ENCODE measurements around the gene CABP1. TPM values are rescaled to one million over a fixed set of nuclear protein-coding genes. Genes with fewer than 3 reads are reported as not detected.

Gene CABP1
- total RNA-seq, 1 experiment from 2014 or later: 3.0 TPM

- Mint-ChIP-seq H3K4me3 (0 out of 5 replicates have a peak overlapping the region, but pooled peaks of 1 of the 2 experiments have one; percentile 83), H3K36me3 (ENCODE audit: insufficient read depth in 1 of 3, low read depth in 3 of 3) (peaks cover 28 to 46% (median 45%) of the 10 kb centered on the region in 3 experiments), H3K27ac (0 out of 7 replicates have a peak overlapping the region, but pooled peaks of 1 of the 3 experiments have one; percentile 6), H3K9me3 (no peaks in the 10 kb centered on the region), H3K4me1 (peaks cover 19% of the 10 kb centered on the region in 2 experiments), H3K27me3 (ENCODE audit: low read depth) (no peaks in the 10 kb centered on the region; the same call in 1 of the 2 replicates)
- H2BK120ac ChIP-seq (ENCODE audit: low read depth, low read length, poor library complexity, severe bottlenecking): no peak overlapping the region
- H4K5ac ChIP-seq (ENCODE audit: insufficient read length, low read depth, low read length): no peak overlapping the region
- no peak overlapping the region for H2AK5ac ChIP-seq (ENCODE audit: insufficient read length, low read length)
- H3K4ac ChIP-seq (ENCODE audit: low read depth, low read length): no peak overlapping the region
- no peak overlapping the region for H3K9ac ChIP-seq (ENCODE audit: extremely low read depth, insufficient read length, low read length)
- H3K27me3 ChIP-seq (ENCODE audit: insufficient read depth, low read length): no peaks in the 10 kb centered on the region
- peaks cover 7% of the 10 kb centered on the region for H3K23me2 ChIP-seq (ENCODE audit: insufficient read length, low read depth, low read length, poor library complexity, severe bottlenecking)
- no peak for TF ChIP-seq CTCF (conservative IDR thresholded peaks at IDR 0.05)
- no peaks in the 10 kb centered on the region for H3K79me1 ChIP-seq (ENCODE audit: insufficient read depth, low read depth, low read length, poor library complexity, severe bottlenecking)
- H3K9me3 ChIP-seq (ENCODE audit: control insufficient read depth, low read depth, low read length): no peaks in the 10 kb centered on the region
- H2BK5ac ChIP-seq (ENCODE audit: insufficient read length, low read length): no peak overlapping the region
- no peaks in the 10 kb centered on the region; the same call in 1 of the 2 replicates for H3K79me2 ChIP-seq (ENCODE audit: insufficient read depth, low read length)
- no peak overlapping the region for H4K8ac ChIP-seq (replicated peaks; ENCODE audit: insufficient read length, low read depth, low read length)
- no peak overlapping the region for H3K56ac ChIP-seq (ENCODE audit: insufficient read length, low read depth, low read length)
- no peak overlapping the region for H3K4me2 ChIP-seq (ENCODE audit: insufficient read depth, insufficient read length, low read length)
- no peak overlapping the region for H3K27ac ChIP-seq (ENCODE audit: insufficient read length, low read depth, low read length)
- H3K14ac ChIP-seq (ENCODE audit: insufficient read depth, low read length): no peak overlapping the region
- no peak overlapping the region for H3T11ph ChIP-seq (ENCODE audit: low read length)
- no peak overlapping the region for H3K23ac ChIP-seq (ENCODE audit: insufficient read length, low read depth, low read length)
- H3K4me1 ChIP-seq (ENCODE audit: insufficient read depth, low read length): no peaks in the 10 kb centered on the region; the same call in 1 of the 2 replicates
- H2BK12ac ChIP-seq (ENCODE audit: insufficient read length, low read depth, low read length): no peak overlapping the region
- H4K91ac ChIP-seq (ENCODE audit: insufficient read length, low read depth, low read length): no peak overlapping the region
- WGBS (ENCODE audit: extremely low coverage, insufficient read length, low lambda C conversion rate): no CpG with 5 or more reads among the region's 6 CpGs
- no peak overlapping the region for H2BK20ac ChIP-seq (ENCODE audit: low read depth, low read length, poor library complexity, severe bottlenecking)
- no peak overlapping the region for H2BK15ac ChIP-seq (ENCODE audit: low read depth, low read length)
- no peak for DNase-seq
- no peak overlapping the region for H2AFZ ChIP-seq (ENCODE audit: low read length)
- no peak overlapping the region for H3K18ac ChIP-seq (ENCODE audit: insufficient read length, low read depth, low read length)
- no peaks in the 10 kb centered on the region for H4K20me1 ChIP-seq (ENCODE audit: control insufficient read depth, insufficient read depth, insufficient read length)
Observed at GRCh38 chr12:120712610-120713009, 72.2 kb downstream of the CABP1 start.
